A673 (cell line): ENCODE results near the gene LECT2. TPM values are rescaled to one million over a fixed set of nuclear protein-coding genes. Genes with fewer than 3 reads are reported as not detected.
A peak's percentile ranks its signal among the peaks of the same experiment; 100 is the strongest.

ENCODE experiments used
- BruUV-seq: library from RNA; stranded (reverse); fragments of 400-500 nt; replicated peaks from 2 replicates; lab custom pipeline; 2021; lab: Mats Ljungman, UMichigan
- CTCF ChIA-PET: fragments of 300-600 bp; sonication (Branson Sonifier 250); formaldehyde crosslinking; loops from one replicate; lab custom pipeline; 2022; ENCODE audit warnings: antibody characterized with exemption; lab: Charles Lee
- POLR2A ChIA-PET: fragments of 300-600 bp; sonication (Branson Sonifier 250); formaldehyde crosslinking; loops from one replicate; lab custom pipeline; 2022; ENCODE audit warnings: antibody characterized with exemption; ENCODE audit not compliant: low non-redundant PET; lab: Charles Lee
- DNase-seq: peaks from one replicate; pipeline ENCODE4 v3.0.0-alpha.2; 2015; ENCODE audit warnings: low spot score
- H3K27ac ChIP-seq: fragments of 200-600 bp; sonication (generic); 2 replicates; pipeline ENCODE4 v1.5.1; 2016; ENCODE audit warnings: mixed run types, low read depth, mild to moderate bottlenecking, mixed read lengths, antibody characterized with exemption, low read length; ENCODE audit not compliant: poor library complexity, severe bottlenecking
- H3K27me3 ChIP-seq: fragments of 200-600 bp; sonication (generic); replicated peaks from 2 replicates; pipeline ENCODE4 v1.6.1; 2017; ENCODE audit warnings: mixed run types, low read depth, mild to moderate bottlenecking, mixed read lengths, antibody characterized with exemption, low read length; ENCODE audit not compliant: insufficient read depth, poor library complexity
- H3K36me3 ChIP-seq: fragments of 200-600 bp; sonication (generic); 2 replicates; pipeline ENCODE4 v1.6.1; 2016; ENCODE audit warnings: mixed run types, mild to moderate bottlenecking, mixed read lengths, antibody characterized with exemption, low read length; ENCODE audit not compliant: insufficient read depth, poor library complexity, severe bottlenecking
- H3K4me1 ChIP-seq: fragments of 200-600 bp; sonication (generic); 2 replicates; pipeline ENCODE4 v1.6.1; 2017; ENCODE audit warnings: mixed run types, mild to moderate bottlenecking, mixed read lengths, antibody characterized with exemption, low read length; ENCODE audit not compliant: insufficient read depth, poor library complexity, severe bottlenecking
- H3K4me3 ChIP-seq: fragments of 200-600 bp; sonication (generic); 2 replicates; pipeline ENCODE4 v1.5.1; 2016; ENCODE audit warnings: low read depth, mixed run types, mild to moderate bottlenecking, mixed read lengths, low read length; ENCODE audit not compliant: poor library complexity, severe bottlenecking
- H3K9me3 ChIP-seq: fragments of 200-600 bp; sonication (generic); 2 replicates; pipeline ENCODE4 v1.6.1; 2016; ENCODE audit warnings: mixed run types, low read depth, mild to moderate bottlenecking, mixed read lengths, antibody characterized with exemption, low read length; ENCODE audit not compliant: poor library complexity, severe bottlenecking
- EZH2 ChIP-seq: fragments of 200-600 bp; sonication (generic); IDR thresholded peaks from 2 replicates; pipeline ENCODE4 v1.6.1; 2017; ENCODE audit warnings: borderline replicate concordance, low read depth, mild to moderate bottlenecking, mixed read lengths, antibody characterized with exemption, low read length; ENCODE audit not compliant: poor library complexity, severe bottlenecking
- intact Hi-C: fragments of 100-400 bp; cut with micrococcal nuclease; formaldehyde crosslinking; loops from one replicate; pipeline ENCODE4 v1.10.0; 2022; ENCODE audit not compliant: unreplicated experiment
- total RNA-seq: library from RNA; stranded (reverse); gene quantifications from 2 replicates; pipeline ENCODE4 v1.2.3, GENCODE V29; 2021
- TF ChIP-seq, protein P1 (sequence below): fragments of 300-800, 200-600 bp; sonication (generic); conservative IDR thresholded peaks from 2 replicates; pipeline ENCODE4 v1.5.1; 2017; ENCODE audit warnings: low read depth, mild to moderate bottlenecking, antibody characterized with exemption, low read length, moderate library complexity, mixed read lengths

LECT2 gene
- total RNA-seq, 1 experiment from 2014 or later, result not detected

DNA sequence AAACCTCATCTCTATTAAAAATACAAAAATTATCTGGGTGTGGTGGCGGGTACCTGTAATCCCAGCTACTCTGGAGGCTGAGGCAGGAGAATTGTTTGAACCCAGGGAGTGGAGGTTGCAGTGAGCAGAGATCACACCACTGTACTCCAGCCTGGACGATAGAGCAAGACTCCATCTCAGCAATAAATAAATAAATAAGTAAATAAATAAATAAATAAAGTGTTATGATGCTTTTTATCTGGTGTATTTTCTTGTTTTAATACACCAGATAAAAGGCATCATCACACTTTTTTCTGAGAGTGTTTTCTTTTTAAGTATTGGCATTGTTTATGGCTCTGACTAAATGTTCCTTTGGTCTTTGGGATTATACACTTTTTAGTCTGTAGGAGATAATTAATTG, 24.2 kb upstream of the LECT2 start:
- intact Hi-C loops, result no loop called here
- BruUV-seq, result no TSS peak
- peaks cover 4% of the 10 kb centered on the region for H3K4me1 ChIP-seq
- ChIA-PET CTCF (interaction anchor here (1.5 kb wide), 1 partner anchor 58 kb away, joined by 3 read pairs; no protein-coding TSS in a partner anchor), POLR2A (no interaction called here)
- H3K27ac ChIP-seq, result no peak overlapping the region
- no peaks in the 10 kb centered on the region for H3K9me3 ChIP-seq
- H3K27me3 ChIP-seq, result no peaks in the 10 kb centered on the region
- no peaks in the 10 kb centered on the region for H3K36me3 ChIP-seq
- H3K4me3 ChIP-seq, result no peak overlapping the region
- TF ChIP-seq, protein P1, sequence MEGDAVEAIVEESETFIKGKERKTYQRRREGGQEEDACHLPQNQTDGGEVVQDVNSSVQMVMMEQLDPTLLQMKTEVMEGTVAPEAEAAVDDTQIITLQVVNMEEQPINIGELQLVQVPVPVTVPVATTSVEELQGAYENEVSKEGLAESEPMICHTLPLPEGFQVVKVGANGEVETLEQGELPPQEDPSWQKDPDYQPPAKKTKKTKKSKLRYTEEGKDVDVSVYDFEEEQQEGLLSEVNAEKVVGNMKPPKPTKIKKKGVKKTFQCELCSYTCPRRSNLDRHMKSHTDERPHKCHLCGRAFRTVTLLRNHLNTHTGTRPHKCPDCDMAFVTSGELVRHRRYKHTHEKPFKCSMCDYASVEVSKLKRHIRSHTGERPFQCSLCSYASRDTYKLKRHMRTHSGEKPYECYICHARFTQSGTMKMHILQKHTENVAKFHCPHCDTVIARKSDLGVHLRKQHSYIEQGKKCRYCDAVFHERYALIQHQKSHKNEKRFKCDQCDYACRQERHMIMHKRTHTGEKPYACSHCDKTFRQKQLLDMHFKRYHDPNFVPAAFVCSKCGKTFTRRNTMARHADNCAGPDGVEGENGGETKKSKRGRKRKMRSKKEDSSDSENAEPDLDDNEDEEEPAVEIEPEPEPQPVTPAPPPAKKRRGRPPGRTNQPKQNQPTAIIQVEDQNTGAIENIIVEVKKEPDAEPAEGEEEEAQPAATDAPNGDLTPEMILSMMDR, result no peak
- no peak for TF ChIP-seq EZH2
- no peak for DNase-seq

DNA sequence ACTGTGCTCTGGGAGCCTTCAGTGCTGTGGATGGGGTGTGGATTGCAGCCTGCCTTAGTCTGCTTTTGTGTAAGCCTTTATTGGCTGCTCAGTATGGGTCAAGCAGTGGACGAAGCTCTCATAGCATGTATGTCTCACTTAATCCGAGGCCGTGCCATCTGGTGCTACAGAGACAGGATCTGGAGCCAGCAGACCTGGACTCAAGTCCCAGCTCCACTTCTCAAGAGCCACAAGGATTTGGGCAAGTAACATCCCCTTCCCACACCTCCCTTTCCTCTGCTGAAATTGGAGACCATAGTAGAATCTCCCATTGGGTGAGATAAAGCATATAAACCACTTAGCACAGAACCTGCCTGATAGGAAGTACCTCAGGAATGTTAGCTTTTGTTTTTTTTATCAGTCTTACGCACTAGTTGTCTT, 23.4 kb upstream of the LECT2 start:
- no peak for TF ChIP-seq EZH2
- TF ChIP-seq, protein P1, result no peak
- Histone ChIP-seq H3K27me3 (no peaks in the 10 kb centered on the region), H3K36me3 (no peaks in the 10 kb centered on the region), H3K9me3 (no peaks in the 10 kb centered on the region), H3K4me3 (no peak overlapping the region), H3K4me1 (peaks cover 4% of the 10 kb centered on the region), H3K27ac (no peak overlapping the region)
- DNase-seq, result no peak
- BruUV-seq, result no TSS peak
- POLR2A ChIA-PET, result no interaction called here
- CTCF ChIA-PET, result interaction anchor here (0.7 to 1.5 kb wide), 3 partner anchors 59 to 80 kb away, joined by 3 read pairs; no protein-coding TSS in a partner anchor
- intact Hi-C loops, result no loop called here

DNA sequence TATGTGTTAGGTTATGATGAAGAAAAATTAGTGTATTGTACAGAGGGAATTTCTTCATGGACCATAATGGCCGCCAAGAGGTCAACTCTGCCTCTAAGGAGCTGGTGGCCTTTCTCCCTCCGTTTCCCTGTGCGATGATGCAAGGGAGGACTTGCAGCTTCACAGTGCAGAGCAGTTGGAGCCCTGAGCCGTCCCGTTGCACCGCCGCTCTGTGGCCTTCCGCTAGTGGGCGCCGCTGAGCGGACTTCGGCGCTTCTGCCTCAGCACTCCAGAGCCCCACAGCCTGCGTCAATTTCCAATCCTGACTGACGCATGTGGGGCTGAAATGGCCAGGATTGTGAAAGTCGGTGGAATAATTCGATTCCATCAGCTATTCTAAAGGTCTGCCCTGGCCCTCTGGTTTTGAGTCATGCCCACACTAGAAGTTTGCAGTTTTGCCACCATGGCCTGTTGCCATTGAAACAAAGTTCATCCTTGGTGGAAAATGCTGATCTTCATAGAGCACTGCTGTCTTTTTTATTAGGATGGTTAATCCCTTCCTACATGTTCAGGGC, 22.7 kb upstream of the LECT2 start:
- H3K27me3 ChIP-seq, result no peaks in the 10 kb centered on the region
- no peak overlapping the region for H3K27ac ChIP-seq
- H3K4me3 ChIP-seq, result no peak overlapping the region
- no peak for TF ChIP-seq EZH2
- TF ChIP-seq, protein P1, result peak; percentile 87
- peak; percentile 76 for DNase-seq
- peaks cover 4% of the 10 kb centered on the region for H3K4me1 ChIP-seq
- H3K9me3 ChIP-seq, result no peaks in the 10 kb centered on the region
- CTCF ChIA-PET, result interaction anchor here (0.6 to 1.5 kb wide), 5 partner anchors 10 to 245 kb away, joined by 3 read pairs; no protein-coding TSS in a partner anchor
- intact Hi-C loops, result no loop called here
- no TSS peak for BruUV-seq
- no peaks in the 10 kb centered on the region for H3K36me3 ChIP-seq
- POLR2A ChIA-PET, result no interaction called here
